IMR-90 (cell line): ENCODE measurements around the gene ACSL1. TPM values are rescaled to one million over a fixed set of nuclear protein-coding genes. Genes with fewer than 3 reads are reported as not detected.

ENCODE experiments used
- ATAC-seq: fragments of 200-7000 bp; cut with Tn5 transposase; 2 replicates; pipeline ENCODE4 v1.9.1; 2020; ENCODE audit warnings: low read depth, mild to moderate bottlenecking, moderate library complexity
- BruUV-seq: library from RNA; stranded (reverse); fragments of 400-500 nt; replicated peaks from 2 replicates; lab custom pipeline; 2021; lab: Mats Ljungman, UMichigan
- CTCF ChIA-PET: fragments of 300-600 bp; formaldehyde crosslinking; extraction: SDS; loops from one replicate; lab custom pipeline; 2021; ENCODE audit warnings: antibody characterized with exemption; lab: Yijun Ruan, JAX
- POLR2A ChIA-PET: fragments of 300-600 bp; sonication (Branson Sonifier 250); formaldehyde crosslinking; loops from one replicate; lab custom pipeline; 2022; ENCODE audit warnings: antibody characterized with exemption; ENCODE audit not compliant: unreplicated experiment; lab: Charles Lee
- DNase-seq: peaks from one replicate; pipeline ENCODE4 v3.0.0; 2013
- H2AFZ ChIP-seq: replicated peaks from 2 replicates; pipeline ENCODE3; 2013; ENCODE audit warnings: low read length, mild to moderate bottlenecking; ENCODE audit not compliant: poor library complexity
- H2AK5ac ChIP-seq: 2 replicates; pipeline ENCODE4 v1.6.1; 2013; ENCODE audit warnings: low read depth, low read length, inconsistent platforms
- H2AK9ac ChIP-seq: replicated peaks from 2 replicates; pipeline ENCODE3; 2013; ENCODE audit warnings: mild to moderate bottlenecking, low read depth, low read length, moderate library complexity; ENCODE audit not compliant: poor library complexity
- H2BK120ac ChIP-seq: 2 replicates; pipeline ENCODE4 v1.6.1; 2013; ENCODE audit warnings: low read depth, low read length, inconsistent platforms
- H2BK15ac ChIP-seq: 3 replicates; pipeline ENCODE4 v1.6.1; 2013; ENCODE audit warnings: low read depth, low read length, inconsistent platforms
- H2BK20ac ChIP-seq: 2 replicates; pipeline ENCODE4 v1.6.1; 2013; ENCODE audit warnings: low read depth, mild to moderate bottlenecking, inconsistent platforms, low read length, moderate library complexity
- H2BK5ac ChIP-seq: 2 replicates; pipeline ENCODE4 v1.6.1; 2013; ENCODE audit warnings: mild to moderate bottlenecking, low read depth, low read length, inconsistent platforms; ENCODE audit not compliant: poor library complexity, severe bottlenecking
- H3K14ac ChIP-seq: replicated peaks from 2 replicates; pipeline ENCODE4 v1.6.1; 2013; ENCODE audit warnings: low read depth, low read length, inconsistent platforms
- H3K18ac ChIP-seq: 2 replicates; pipeline ENCODE4 v1.6.1; 2013; ENCODE audit warnings: low read depth, low read length, control low read depth
- H3K23ac ChIP-seq: 2 replicates; pipeline ENCODE4 v1.6.1; 2013; ENCODE audit warnings: low read depth, low read length, inconsistent platforms
- H3K27ac ChIP-seq: 2 replicates; pipeline ENCODE4 v1.5.1; 2013; ENCODE audit warnings: mild to moderate bottlenecking, control low read depth, low read length; ENCODE audit not compliant: insufficient read depth
- H3K27me3 ChIP-seq: 2 replicates; pipeline ENCODE4 v1.6.1; 2013; ENCODE audit warnings: low read length; ENCODE audit not compliant: control insufficient read depth, insufficient read depth
- H3K36me3 ChIP-seq: 2 replicates; pipeline ENCODE4 v1.6.1; 2013; ENCODE audit warnings: low read length, mixed read lengths; ENCODE audit not compliant: control insufficient read depth, insufficient read depth
- H3K4ac ChIP-seq: 2 replicates; pipeline ENCODE4 v1.6.1; 2013; ENCODE audit warnings: low read depth, low read length, inconsistent platforms
- H3K4me1 ChIP-seq: 2 replicates; pipeline ENCODE4 v1.6.1; 2013; ENCODE audit warnings: low read length, mixed read lengths; ENCODE audit not compliant: control insufficient read depth, insufficient read depth
- H3K4me2 ChIP-seq: 2 replicates; pipeline ENCODE4 v1.6.1; 2013; ENCODE audit warnings: low read depth, mild to moderate bottlenecking, control low read depth, low read length, moderate library complexity
- H3K4me3 ChIP-seq: 2 replicates; pipeline ENCODE4 v1.5.1; 2013; ENCODE audit warnings: low read depth, mild to moderate bottlenecking, control low read depth, low read length, moderate library complexity; ENCODE audit not compliant: insufficient read depth
- H3K56ac ChIP-seq: 2 replicates; pipeline ENCODE4 v1.6.1; 2013; ENCODE audit warnings: low read length, inconsistent platforms; ENCODE audit not compliant: insufficient read depth; ENCODE audit errors: extremely low read depth
- H3K79me1 ChIP-seq, 2 experiments: 2 replicates each; pipeline ENCODE4 v1.6.1; 2013; ENCODE audit warnings: low read length in 2 of 2, inconsistent platforms in 1 of 2, low read depth in 1 of 2
- H3K9ac ChIP-seq: 2 replicates; pipeline ENCODE4 v1.6.1; 2013; ENCODE audit warnings: low read depth, low read length, control low read depth
- H3K9me1 ChIP-seq: 2 replicates; pipeline ENCODE4 v1.6.1; 2013; ENCODE audit warnings: low read length, inconsistent platforms; ENCODE audit not compliant: insufficient read depth
- H3K9me3 ChIP-seq: 2 replicates; pipeline ENCODE4 v1.6.1; 2013; ENCODE audit warnings: low read length; ENCODE audit not compliant: control insufficient read depth, insufficient read depth
- H4K20me1 ChIP-seq: 2 replicates; pipeline ENCODE4 v1.6.1; 2013; ENCODE audit warnings: low read length, inconsistent platforms; ENCODE audit not compliant: insufficient read depth
- H4K5ac ChIP-seq: 2 replicates; pipeline ENCODE4 v1.6.1; 2013; ENCODE audit warnings: mild to moderate bottlenecking, low read depth, low read length, control low read depth
- H4K8ac ChIP-seq, 2 experiments: 2 replicates each; pipeline ENCODE4 v1.6.1; 2013; ENCODE audit warnings: low read depth in 2 of 2, low read length in 2 of 2, control low read depth in 1 of 2, inconsistent platforms in 1 of 2
- H4K91ac ChIP-seq: 2 replicates; pipeline ENCODE4 v1.6.1; 2013; ENCODE audit warnings: low read depth, low read length, inconsistent platforms; ENCODE audit not compliant: insufficient read depth
- RAD21 ChIP-seq: IDR thresholded peaks from 2 replicates; pipeline ENCODE4 v1.6.1; 2012; ENCODE audit warnings: low read length, improper control_type of control experiment
- dilution Hi-C: fragments of 300-500 bp; cut with HindIII; formaldehyde crosslinking; loops from one replicate; pipeline ENCODE4 v1.14.3; 2018; ENCODE audit warnings: low sequenced_read_pairs; ENCODE audit not compliant: unreplicated experiment
- in situ Hi-C: fragments of 300-500 bp; cut with MboI; formaldehyde crosslinking; loops from 3 replicates; pipeline ENCODE4 v1.14.3; 2019; ENCODE audit warnings: low sequenced_read_pairs, inconsistent platforms, mixed read lengths
- intact Hi-C: fragments of 100-400 bp; cut with micrococcal nuclease; formaldehyde crosslinking; loops from 2 replicates; pipeline ENCODE4 v1.10.0; 2022
- polyA plus RNA-seq, 3 experiments: library from polyadenylated mRNA; depleted of rRNA; stranded (reverse); fragments of >200 nt; gene quantifications; 2 replicates each; pipeline ENCODE4 v1.2.3, GENCODE V29; 2012; ENCODE audit warnings: low replicate concordance in 1 of 3
- total RNA-seq: library from RNA; depleted of rRNA; stranded (reverse); fragments of >200 nt; gene quantifications from 2 replicates; pipeline ENCODE4 v1.2.3, GENCODE V29; 2012
- TF ChIP-seq, protein P1 (sequence below): fragments of 150-350 bp; IDR thresholded peaks from 2 replicates; pipeline ENCODE4 v1.6.1; 2016; ENCODE audit warnings: low read depth, mild to moderate bottlenecking, low read length, moderate library complexity, borderline replicate concordance

The ACSL1 gene
- total and polyA plus RNA-seq, 2 of the 4 experiments (the other 2 are of a cell fraction) = 14.4 to 26.0 TPM

DNA sequence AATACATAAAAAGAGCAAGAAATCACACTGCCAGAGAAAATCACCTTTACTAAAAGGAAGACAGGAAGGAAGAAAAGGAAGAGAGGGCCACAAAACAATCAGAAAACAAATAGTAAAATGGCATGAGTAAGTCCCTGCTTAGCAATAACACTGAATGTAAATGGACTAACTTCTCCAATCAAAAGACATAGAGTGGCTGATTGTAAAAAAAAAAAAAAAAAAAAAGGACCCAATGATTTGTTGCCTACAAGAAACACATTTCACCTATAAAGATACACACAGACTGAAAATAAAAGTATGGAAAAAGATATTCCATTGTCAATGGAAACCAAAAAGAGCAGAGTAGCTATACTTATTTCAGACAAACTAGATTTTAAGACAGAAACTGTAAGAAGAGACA, 104.5 kb downstream of the ACSL1 start:
- H4K20me1 ChIP-seq = no peaks in the 10 kb centered on the region
- intact Hi-C loops (no loop called here), dilution Hi-C loops (no loop called here), in situ Hi-C loops (no loop called here)
- H3K4me3 ChIP-seq = no peak overlapping the region
- peaks cover 5 to 9% of the 10 kb centered on the region in 2 experiments; a peak in 3 of 4 replicates for H3K79me1 ChIP-seq
- H2BK20ac ChIP-seq = no peak overlapping the region
- ATAC-seq = no peak
- H3K9me1 ChIP-seq = peaks cover 4% of the 10 kb centered on the region; the same call in 1 of the 2 replicates
- no peaks in the 10 kb centered on the region for H3K27me3 ChIP-seq
- H2AK5ac ChIP-seq = no peak overlapping the region
- no peak overlapping the region for H2BK120ac ChIP-seq
- no peak overlapping the region for H3K56ac ChIP-seq
- CTCF ChIA-PET = no interaction called here
- H3K23ac ChIP-seq = no peak overlapping the region
- POLR2A ChIA-PET = no interaction called here
- no peaks in the 10 kb centered on the region for H3K9me3 ChIP-seq
- H4K91ac ChIP-seq = no peak overlapping the region
- no peak overlapping the region for H3K27ac ChIP-seq
- DNase-seq = no peak
- no peak overlapping the region for H2AK9ac ChIP-seq
- H2BK15ac ChIP-seq = no peak overlapping the region
- no peaks in the 10 kb centered on the region; the same call in 1 of the 2 replicates for H3K36me3 ChIP-seq
- no peak overlapping the region for H4K5ac ChIP-seq
- no peak overlapping the region for H3K14ac ChIP-seq
- no peak overlapping the region for H3K9ac ChIP-seq
- no peaks in the 10 kb centered on the region for H3K4me1 ChIP-seq
- H4K8ac ChIP-seq = no peak overlapping the region
- H3K4ac ChIP-seq = no peak overlapping the region
- no TSS peak for BruUV-seq
- TF ChIP-seq, protein P1, sequence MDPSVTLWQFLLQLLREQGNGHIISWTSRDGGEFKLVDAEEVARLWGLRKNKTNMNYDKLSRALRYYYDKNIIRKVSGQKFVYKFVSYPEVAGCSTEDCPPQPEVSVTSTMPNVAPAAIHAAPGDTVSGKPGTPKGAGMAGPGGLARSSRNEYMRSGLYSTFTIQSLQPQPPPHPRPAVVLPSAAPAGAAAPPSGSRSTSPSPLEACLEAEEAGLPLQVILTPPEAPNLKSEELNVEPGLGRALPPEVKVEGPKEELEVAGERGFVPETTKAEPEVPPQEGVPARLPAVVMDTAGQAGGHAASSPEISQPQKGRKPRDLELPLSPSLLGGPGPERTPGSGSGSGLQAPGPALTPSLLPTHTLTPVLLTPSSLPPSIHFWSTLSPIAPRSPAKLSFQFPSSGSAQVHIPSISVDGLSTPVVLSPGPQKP = no peak
- TF ChIP-seq RAD21 = no peak
- no peak overlapping the region for H2BK5ac ChIP-seq
- no peak overlapping the region for H3K18ac ChIP-seq
- H2AFZ ChIP-seq = no peak overlapping the region
- no peak overlapping the region for H3K4me2 ChIP-seq
